ENCODE measurements around the gene CUL7. TPM values are rescaled to one million over a fixed set of nuclear protein-coding genes. Genes with fewer than 3 reads are reported as not detected.
A peak's percentile ranks its signal among the peaks of the same experiment; 100 is the strongest.
"Not testable (repeated sequence)": the region's sequence is repeated elsewhere in the genome, so short reads cannot be mapped to it uniquely, and the experiment has no call there.

CUL7 gene
- polyA plus RNA-seq, 2 donors, result 5.1 to 5.5 TPM

DNA sequence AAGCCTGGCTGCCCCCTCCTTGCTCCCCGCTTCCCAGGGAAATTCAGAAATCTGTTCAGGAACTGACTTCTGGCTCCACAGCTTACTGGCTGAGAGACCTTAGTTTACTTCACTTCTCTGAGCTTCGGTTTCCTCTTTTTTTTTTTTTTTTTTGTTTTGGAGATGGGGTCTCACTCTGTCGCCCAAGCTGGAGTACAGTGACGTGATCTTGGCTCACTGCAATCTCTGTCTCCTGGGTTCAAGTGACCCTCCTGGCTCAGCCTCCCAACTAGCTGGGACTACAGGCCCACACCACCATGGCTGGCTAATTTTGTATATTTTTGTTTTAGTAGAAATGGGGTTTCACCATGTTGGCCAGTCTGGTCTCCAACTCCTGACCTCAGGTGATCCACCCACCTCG lies 37.4 kb upstream of the CUL7 start:
- H3K4me1 ChIP-seq (ENCODE audit: control insufficient read depth in 2 of 2, insufficient read depth in 2 of 2, low read length in 1 of 2), result peaks cover 3 to 6% of the 10 kb centered on the region in 2 donors
- peak overlapping the region in 1 of 2 donors; percentile 32 for H3K27ac ChIP-seq (ENCODE audit: low read depth in 2 of 2, low read length in 1 of 2)
- no peaks in the 10 kb centered on the region for H3K9me3 ChIP-seq (ENCODE audit: control insufficient read depth in 2 of 2, insufficient read depth in 1 of 2, low read depth in 1 of 2, low read length in 1 of 2)
- no peak overlapping the region for H3K4me3 ChIP-seq (ENCODE audit: low read depth in 1 of 2, low read length in 2 of 2)
- no peaks in the 10 kb centered on the region for H3K27me3 ChIP-seq (ENCODE audit: control insufficient read depth in 1 of 2, insufficient read depth in 2 of 2, low read length in 2 of 2)
- H3K36me3 ChIP-seq (ENCODE audit: control insufficient read depth in 2 of 2, insufficient read depth in 2 of 2, low read length in 1 of 2), result no peaks in the 10 kb centered on the region
- 73 to 75% methylated on average over 5 of the region's 5 CpGs for WGBS, 2 donors

DNA sequence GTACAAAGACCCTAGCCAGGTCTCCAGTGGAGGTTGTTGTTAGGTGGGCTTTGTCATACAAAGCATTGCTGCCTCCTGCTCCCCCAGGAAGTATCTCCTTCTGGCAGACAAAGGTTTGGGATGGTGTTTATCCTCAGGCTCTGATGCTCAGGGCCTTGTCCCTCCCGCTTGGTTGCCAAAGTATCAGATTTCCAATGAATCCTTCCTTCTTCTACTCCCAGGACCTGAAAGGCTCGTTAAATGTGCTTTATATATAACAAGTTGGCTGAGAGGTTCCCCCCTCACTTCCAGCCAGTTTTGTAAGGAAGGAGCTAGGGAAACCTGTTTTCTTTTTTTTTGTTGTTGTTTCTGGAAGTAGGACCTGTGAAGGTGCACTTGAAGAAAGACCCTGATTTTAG lies 36.9 kb upstream of the CUL7 start:
- peak overlapping the region; percentile 64 to 80 for H3K27ac ChIP-seq (ENCODE audit: low read depth in 2 of 2, low read length in 1 of 2)
- no peaks in the 10 kb centered on the region for H3K36me3 ChIP-seq (ENCODE audit: control insufficient read depth in 2 of 2, insufficient read depth in 2 of 2, low read length in 1 of 2)
- H3K9me3 ChIP-seq (ENCODE audit: control insufficient read depth in 2 of 2, insufficient read depth in 1 of 2, low read depth in 1 of 2, low read length in 1 of 2), result no peaks in the 10 kb centered on the region
- H3K4me1 ChIP-seq (ENCODE audit: control insufficient read depth in 2 of 2, insufficient read depth in 2 of 2, low read length in 1 of 2), result peaks cover 3 to 6% of the 10 kb centered on the region in 2 donors
- no peak overlapping the region for H3K4me3 ChIP-seq (ENCODE audit: low read depth in 1 of 2, low read length in 2 of 2)
- H3K27me3 ChIP-seq (ENCODE audit: control insufficient read depth in 1 of 2, insufficient read depth in 2 of 2, low read length in 2 of 2), result no peaks in the 10 kb centered on the region
- WGBS, 2 donors, result 39 to 44% methylated on average over 2 of the region's 2 CpGs

DNA sequence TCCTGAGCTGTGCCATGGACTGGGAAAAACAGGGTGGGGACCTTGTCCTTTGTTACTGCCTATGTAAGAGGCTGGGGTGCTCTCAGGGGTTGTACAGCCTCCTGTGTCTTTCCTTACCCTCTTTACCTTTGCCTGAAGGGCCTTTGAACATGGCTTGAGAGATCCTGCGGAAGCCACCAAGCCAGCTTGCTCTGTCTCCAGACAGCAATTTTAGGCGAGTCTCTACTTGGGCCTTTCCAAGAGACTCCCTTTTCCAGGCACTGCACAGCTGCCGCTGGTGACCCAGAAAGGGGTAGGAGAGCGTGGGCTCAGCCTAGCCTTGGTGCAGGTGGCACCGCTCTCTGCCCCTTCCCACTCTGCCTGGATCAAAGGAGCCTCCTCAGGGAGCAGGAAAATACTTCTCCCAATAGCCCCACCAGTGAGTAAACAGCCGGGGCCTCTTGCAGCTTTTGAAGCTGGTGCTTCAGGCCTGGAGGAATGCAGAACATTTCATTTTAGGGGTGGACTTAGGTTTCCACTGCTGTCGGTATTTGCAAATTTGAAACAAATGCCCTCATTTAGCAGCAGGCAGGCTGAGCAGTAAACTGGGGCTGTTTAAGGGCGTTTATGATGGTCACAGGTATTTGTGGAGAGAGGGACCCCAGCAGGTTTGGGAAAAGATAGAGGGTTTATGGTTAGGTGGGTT lies 36.4 kb upstream of the CUL7 start:
- peak overlapping the region; percentile 64 to 80 for H3K27ac ChIP-seq (ENCODE audit: low read depth in 2 of 2, low read length in 1 of 2)
- 52% methylated on average over 8 of the region's 8 CpGs for WGBS, 2 donors
- H3K27me3 ChIP-seq (ENCODE audit: control insufficient read depth in 1 of 2, insufficient read depth in 2 of 2, low read length in 2 of 2), result no peaks in the 10 kb centered on the region
- H3K4me3 ChIP-seq (ENCODE audit: low read depth in 1 of 2, low read length in 2 of 2), result no peak overlapping the region
- H3K36me3 ChIP-seq (ENCODE audit: control insufficient read depth in 2 of 2, insufficient read depth in 2 of 2, low read length in 1 of 2), result no peaks in the 10 kb centered on the region
- peaks cover 3 to 6% of the 10 kb centered on the region in 2 donors for H3K4me1 ChIP-seq (ENCODE audit: control insufficient read depth in 2 of 2, insufficient read depth in 2 of 2, low read length in 1 of 2)
- no peaks in the 10 kb centered on the region for H3K9me3 ChIP-seq (ENCODE audit: control insufficient read depth in 2 of 2, insufficient read depth in 1 of 2, low read depth in 1 of 2, low read length in 1 of 2)

DNA sequence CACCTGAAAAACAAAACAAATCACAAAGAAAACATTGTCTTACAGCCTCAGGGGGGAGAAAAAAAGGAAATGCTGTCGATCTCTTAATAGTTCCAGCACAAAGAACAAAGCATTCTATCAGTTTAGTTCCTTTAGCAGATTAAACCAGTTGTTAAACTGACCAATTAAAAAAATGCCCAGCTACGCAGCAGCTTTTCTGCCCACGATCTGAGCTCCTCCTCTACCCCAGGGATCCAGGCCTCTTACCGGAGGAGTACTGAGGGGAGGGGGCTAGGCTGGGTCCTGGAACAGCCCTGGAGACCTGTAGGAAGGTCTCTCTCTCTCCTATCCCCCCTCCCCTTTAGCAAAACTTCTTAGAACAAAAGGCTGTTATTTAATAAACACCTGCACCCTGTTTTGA lies 35.8 kb upstream of the CUL7 start:
- 36 to 56% methylated on average over 4 of the region's 4 CpGs for WGBS, 2 donors
- Histone ChIP-seq H3K4me3 (ENCODE audit: low read depth in 1 of 2, low read length in 2 of 2) (no peak overlapping the region), H3K4me1 (ENCODE audit: control insufficient read depth in 2 of 2, insufficient read depth in 2 of 2, low read length in 1 of 2) (peaks cover 3 to 6% of the 10 kb centered on the region in 2 donors), H3K36me3 (ENCODE audit: control insufficient read depth in 2 of 2, insufficient read depth in 2 of 2, low read length in 1 of 2) (no peaks in the 10 kb centered on the region), H3K27ac (ENCODE audit: low read depth in 2 of 2, low read length in 1 of 2) (peak overlapping the region; percentile 64 to 80), H3K27me3 (ENCODE audit: control insufficient read depth in 1 of 2, insufficient read depth in 2 of 2, low read length in 2 of 2) (no peaks in the 10 kb centered on the region), H3K9me3 (ENCODE audit: control insufficient read depth in 2 of 2, insufficient read depth in 1 of 2, low read depth in 1 of 2, low read length in 1 of 2) (no peaks in the 10 kb centered on the region)

DNA sequence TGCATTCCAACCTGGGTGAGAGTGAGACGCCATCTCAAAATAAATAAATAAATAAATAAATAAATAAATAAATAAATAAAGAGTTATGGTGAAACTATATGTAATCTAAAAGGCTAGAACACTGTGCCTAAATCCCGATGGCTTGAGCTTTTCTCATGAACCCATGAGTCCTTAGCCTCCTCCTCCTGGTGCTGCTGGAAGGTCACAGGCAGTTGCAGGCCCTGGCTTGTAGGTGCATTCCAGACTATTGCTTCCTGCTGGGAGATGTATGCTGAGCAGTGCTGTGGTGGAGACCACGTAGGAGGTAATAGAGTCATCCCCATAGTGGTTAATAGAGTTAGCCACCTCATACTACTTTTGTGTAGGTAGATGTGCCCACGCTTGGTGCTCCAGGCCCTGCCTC lies 35.0 kb upstream of the CUL7 start:
- 58 to 68% methylated on average over 4 of the region's 4 CpGs for WGBS, 2 donors
- peaks cover 3 to 6% of the 10 kb centered on the region in 2 donors for H3K4me1 ChIP-seq (ENCODE audit: control insufficient read depth in 2 of 2, insufficient read depth in 2 of 2, low read length in 1 of 2)
- no peaks in the 10 kb centered on the region for H3K9me3 ChIP-seq (ENCODE audit: control insufficient read depth in 2 of 2, insufficient read depth in 1 of 2, low read depth in 1 of 2, low read length in 1 of 2)
- peak overlapping the region; percentile 50 to 52 for H3K27ac ChIP-seq (ENCODE audit: low read depth in 2 of 2, low read length in 1 of 2)
- no peaks in the 10 kb centered on the region for H3K36me3 ChIP-seq (ENCODE audit: control insufficient read depth in 2 of 2, insufficient read depth in 2 of 2, low read length in 1 of 2)
- H3K4me3 ChIP-seq (ENCODE audit: low read depth in 1 of 2, low read length in 2 of 2), result no peak overlapping the region
- H3K27me3 ChIP-seq (ENCODE audit: control insufficient read depth in 1 of 2, insufficient read depth in 2 of 2, low read length in 2 of 2), result no peaks in the 10 kb centered on the region

DNA sequence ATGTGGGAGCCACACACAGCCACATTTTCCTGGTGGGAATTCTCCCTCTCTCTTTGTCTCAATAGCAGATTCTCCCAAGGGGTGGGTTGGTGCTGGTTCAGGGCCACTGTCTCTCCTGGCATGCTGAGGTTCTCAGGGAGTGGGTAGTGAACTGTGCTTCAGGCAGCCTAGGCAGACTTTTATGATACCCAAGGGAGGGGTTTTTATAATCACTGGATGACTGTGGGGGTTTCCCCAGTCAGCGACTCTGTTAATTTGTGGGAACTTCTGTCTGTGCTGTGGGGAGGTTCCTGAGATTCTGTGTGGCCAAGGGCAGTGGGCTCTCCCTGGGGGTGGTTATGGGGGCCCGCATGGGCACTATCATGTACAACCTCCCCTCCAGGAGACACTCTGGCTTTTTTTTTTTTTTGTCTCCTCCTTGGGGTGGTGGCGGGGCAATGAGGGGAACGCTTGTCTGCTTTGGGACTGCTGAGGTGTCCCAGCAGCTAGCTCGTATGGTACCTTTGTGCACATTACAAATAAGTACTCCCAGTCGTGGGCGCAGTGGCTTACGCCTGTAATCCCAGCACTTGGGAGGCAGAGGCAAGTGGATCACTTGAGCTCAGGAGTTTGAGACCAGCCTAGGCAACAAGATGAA lies 32.5 kb upstream of the CUL7 start:
- Histone ChIP-seq H3K4me3 (ENCODE audit: low read depth in 1 of 2, low read length in 2 of 2) (no peak overlapping the region), H3K36me3 (ENCODE audit: control insufficient read depth in 2 of 2, insufficient read depth in 2 of 2, low read length in 1 of 2) (no peaks in the 10 kb centered on the region), H3K9me3 (ENCODE audit: control insufficient read depth in 2 of 2, insufficient read depth in 1 of 2, low read depth in 1 of 2, low read length in 1 of 2) (no peaks in the 10 kb centered on the region), H3K27me3 (ENCODE audit: control insufficient read depth in 1 of 2, insufficient read depth in 2 of 2, low read length in 2 of 2) (no peaks in the 10 kb centered on the region), H3K4me1 (ENCODE audit: control insufficient read depth in 2 of 2, insufficient read depth in 2 of 2, low read length in 1 of 2) (peaks cover 5 to 6% of the 10 kb centered on the region in 2 donors), H3K27ac (ENCODE audit: low read depth in 2 of 2, low read length in 1 of 2) (no peak overlapping the region)
- WGBS, 2 donors, result 69 to 80% methylated on average over 8 of the region's 8 CpGs

DNA sequence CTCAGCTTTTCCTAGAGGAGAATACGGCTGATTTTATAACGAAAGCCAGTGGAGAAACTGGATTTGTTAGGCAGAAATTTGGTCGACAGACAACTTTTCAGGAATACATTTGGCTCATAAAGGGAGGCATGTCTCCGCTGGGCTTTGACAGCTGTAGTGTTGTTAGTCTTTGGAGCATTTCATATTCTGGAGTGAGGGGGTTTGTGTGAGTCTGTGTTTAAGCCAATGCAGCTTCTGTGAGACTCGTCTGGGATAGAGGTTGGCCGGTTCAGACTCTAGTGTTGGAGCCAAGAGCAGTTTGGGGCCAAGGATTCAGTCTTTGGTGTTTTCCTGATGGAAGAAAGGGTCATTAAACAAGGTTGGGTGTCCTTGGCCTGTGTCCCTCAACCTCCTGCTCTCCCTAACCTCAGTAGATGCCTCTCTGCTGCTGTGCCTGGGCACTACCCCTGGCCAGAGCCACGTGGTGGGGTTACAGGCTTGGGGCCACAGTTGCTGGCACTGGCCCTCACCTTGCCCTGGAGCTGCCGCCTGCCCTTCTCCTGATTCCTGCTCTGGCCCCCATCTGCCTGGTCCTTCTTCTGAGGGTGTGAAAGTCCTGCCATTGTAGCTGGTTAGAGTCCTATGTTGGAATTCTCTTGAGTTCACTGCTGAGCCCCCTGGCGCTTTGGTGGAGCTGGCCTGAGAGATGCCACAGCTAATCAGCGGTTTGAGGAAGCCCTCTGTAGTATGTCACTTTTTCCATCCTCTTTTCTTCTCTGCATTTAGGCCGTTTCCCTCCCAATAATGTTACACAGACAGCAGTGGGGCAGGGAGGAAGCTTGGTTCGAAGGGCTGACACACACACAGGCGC lies 29.4 kb upstream of the CUL7 start:
- 56 to 58% methylated on average over 13 of the region's 13 CpGs for WGBS, 2 donors
- Histone ChIP-seq H3K27me3 (ENCODE audit: control insufficient read depth in 1 of 2, insufficient read depth in 2 of 2, low read length in 2 of 2) (no peaks in the 10 kb centered on the region), H3K27ac (ENCODE audit: low read depth in 2 of 2, low read length in 1 of 2) (peak overlapping the region in 1 of 2 donors; percentile 36), H3K9me3 (ENCODE audit: control insufficient read depth in 2 of 2, insufficient read depth in 1 of 2, low read depth in 1 of 2, low read length in 1 of 2) (no peaks in the 10 kb centered on the region), H3K36me3 (ENCODE audit: control insufficient read depth in 2 of 2, insufficient read depth in 2 of 2, low read length in 1 of 2) (no peaks in the 10 kb centered on the region), H3K4me3 (ENCODE audit: low read depth in 1 of 2, low read length in 2 of 2) (no peak overlapping the region), H3K4me1 (ENCODE audit: control insufficient read depth in 2 of 2, insufficient read depth in 2 of 2, low read length in 1 of 2) (peaks cover 4 to 5% of the 10 kb centered on the region in 2 donors)

DNA sequence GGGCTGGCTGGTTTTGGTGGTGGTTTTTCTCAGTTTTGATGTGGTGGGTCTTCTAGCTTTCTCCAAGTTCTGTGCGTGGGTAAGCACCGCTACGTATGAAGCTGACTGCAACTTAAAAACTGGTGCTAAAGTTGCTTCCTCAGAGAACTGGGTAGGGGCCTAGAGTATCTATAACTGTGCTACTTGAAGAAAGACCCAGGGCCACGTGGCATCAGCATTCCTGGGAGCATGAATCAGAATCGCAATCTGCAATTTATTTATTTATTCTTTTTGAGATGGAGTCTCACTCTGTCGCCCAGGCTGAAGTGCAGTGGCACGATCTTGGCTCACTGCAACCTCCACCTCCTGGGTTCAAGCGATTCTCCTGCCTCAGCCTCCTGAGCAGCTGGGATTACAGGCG lies 28.3 kb upstream of the CUL7 start:
- H3K36me3 ChIP-seq (ENCODE audit: control insufficient read depth in 2 of 2, insufficient read depth in 2 of 2, low read length in 1 of 2); H3K27ac ChIP-seq (ENCODE audit: low read depth in 2 of 2, low read length in 1 of 2); H3K4me1 ChIP-seq (ENCODE audit: control insufficient read depth in 2 of 2, insufficient read depth in 2 of 2, low read length in 1 of 2); H3K9me3 ChIP-seq (ENCODE audit: control insufficient read depth in 2 of 2, insufficient read depth in 1 of 2, low read depth in 1 of 2, low read length in 1 of 2); H3K27me3 ChIP-seq (ENCODE audit: control insufficient read depth in 1 of 2, insufficient read depth in 2 of 2, low read length in 2 of 2); H3K4me3 ChIP-seq (ENCODE audit: low read depth in 1 of 2, low read length in 2 of 2): not testable (repeated sequence)
- WGBS, 2 donors, result 80 to 85% methylated on average over 9 of the region's 9 CpGs

DNA sequence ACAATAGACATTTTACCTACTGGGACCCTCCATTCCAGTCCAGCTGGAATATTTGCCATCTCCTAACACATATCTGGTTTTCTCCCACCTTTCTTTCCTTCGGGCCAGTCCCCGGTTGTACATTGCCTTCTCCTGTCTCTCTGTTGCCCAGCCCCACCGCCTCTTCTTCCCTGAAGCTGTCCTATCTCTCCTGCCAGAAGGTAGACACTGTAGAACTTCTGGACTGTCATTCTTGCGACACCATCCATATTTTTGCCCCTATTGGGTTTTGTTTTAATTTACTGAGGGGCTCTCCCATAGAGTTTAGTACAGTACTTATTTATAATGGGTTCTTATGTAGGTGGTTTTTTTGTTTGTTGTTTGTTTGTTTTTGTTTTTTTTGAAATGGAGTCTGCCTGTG lies 27.4 kb upstream of the CUL7 start:
- no peaks in the 10 kb centered on the region for H3K27me3 ChIP-seq (ENCODE audit: control insufficient read depth in 1 of 2, insufficient read depth in 2 of 2, low read length in 2 of 2)
- WGBS, 2 donors, result 93 to 94% methylated on average over 4 of the region's 4 CpGs

More for the DNA sequence above, 27.4 kb upstream of the CUL7 start:
- Histone ChIP-seq H3K9me3 (ENCODE audit: control insufficient read depth in 2 of 2, insufficient read depth in 1 of 2, low read depth in 1 of 2, low read length in 1 of 2) (no peaks in the 10 kb centered on the region), H3K27ac (ENCODE audit: low read depth in 2 of 2, low read length in 1 of 2) (no peak overlapping the region), H3K4me3 (ENCODE audit: low read depth in 1 of 2, low read length in 2 of 2) (no peak overlapping the region), H3K4me1 (ENCODE audit: control insufficient read depth in 2 of 2, insufficient read depth in 2 of 2, low read length in 1 of 2) (peaks cover 2 to 6% of the 10 kb centered on the region in 2 donors), H3K36me3 (ENCODE audit: control insufficient read depth in 2 of 2, insufficient read depth in 2 of 2, low read length in 1 of 2) (no peaks in the 10 kb centered on the region)

Data from esophagus (tissue), 2 donors.